Measurements from ENCODE around the gene FAM98B. TPM values are rescaled to one million over a fixed set of nuclear protein-coding genes. Genes with fewer than 3 reads are reported as not detected.
A peak's percentile ranks its signal among the peaks of the same experiment; 100 is the strongest.

The FAM98B gene
- total and polyA plus RNA-seq, 9 of the 15 experiments (the other 6 are each of a cell fraction or from before 2014, with no cell fraction given) = 3.1 to 42.0 (median 9.4) TPM

DNA sequence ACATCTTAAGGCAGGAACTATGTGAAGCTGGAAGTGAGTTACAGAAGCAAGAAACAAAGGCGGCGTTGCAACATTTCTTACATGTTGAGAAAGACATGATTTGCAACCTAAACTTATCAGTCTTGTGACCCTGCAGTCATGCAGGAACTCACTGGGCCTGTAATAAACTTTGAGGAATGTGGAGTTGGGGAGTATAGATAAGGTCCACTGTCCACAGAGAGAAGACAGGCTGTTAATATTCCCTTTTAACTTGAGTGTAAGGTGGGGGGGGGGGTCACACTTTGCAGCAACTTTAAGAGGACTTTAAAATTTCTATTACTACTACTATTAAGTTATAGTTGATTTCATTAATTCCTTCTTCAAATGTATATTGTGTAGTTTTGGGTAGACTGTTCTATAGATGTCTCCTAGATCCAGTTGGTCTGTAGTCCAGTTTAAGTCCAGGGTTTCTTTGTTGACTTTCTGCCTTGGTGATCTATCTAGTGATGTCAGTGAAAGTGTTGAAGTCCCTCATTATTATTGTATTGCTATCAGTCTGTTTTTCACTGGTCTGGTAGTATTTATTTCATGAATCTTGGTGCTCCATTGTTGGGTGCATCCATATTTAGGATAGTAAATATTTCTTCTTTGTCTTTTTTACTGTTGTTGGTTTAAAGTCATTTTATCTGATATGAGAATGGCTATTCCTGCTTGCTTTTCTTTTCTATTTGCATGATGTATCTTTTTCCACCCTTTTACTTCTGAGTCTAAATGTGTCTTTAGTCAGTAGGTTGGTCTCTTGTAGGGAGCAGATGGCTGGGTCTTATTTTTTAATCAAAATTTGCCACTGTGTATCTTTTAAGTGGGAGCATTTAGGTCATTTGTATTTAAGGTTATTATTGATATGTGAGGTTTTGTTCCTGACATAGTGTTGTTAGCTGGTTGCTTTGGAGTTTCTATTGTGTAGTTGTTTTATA, 15.6 kb upstream of the FAM98B start (continued):
- TF ChIP-seq, protein P1, sequence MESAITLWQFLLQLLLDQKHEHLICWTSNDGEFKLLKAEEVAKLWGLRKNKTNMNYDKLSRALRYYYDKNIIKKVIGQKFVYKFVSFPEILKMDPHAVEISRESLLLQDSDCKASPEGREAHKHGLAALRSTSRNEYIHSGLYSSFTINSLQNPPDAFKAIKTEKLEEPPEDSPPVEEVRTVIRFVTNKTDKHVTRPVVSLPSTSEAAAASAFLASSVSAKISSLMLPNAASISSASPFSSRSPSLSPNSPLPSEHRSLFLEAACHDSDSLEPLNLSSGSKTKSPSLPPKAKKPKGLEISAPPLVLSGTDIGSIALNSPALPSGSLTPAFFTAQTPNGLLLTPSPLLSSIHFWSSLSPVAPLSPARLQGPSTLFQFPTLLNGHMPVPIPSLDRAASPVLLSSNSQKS (CRISPR knock-in tag; IDR thresholded peaks at IDR 0.05) = no peak
- TF ChIP-seq, protein P2, sequence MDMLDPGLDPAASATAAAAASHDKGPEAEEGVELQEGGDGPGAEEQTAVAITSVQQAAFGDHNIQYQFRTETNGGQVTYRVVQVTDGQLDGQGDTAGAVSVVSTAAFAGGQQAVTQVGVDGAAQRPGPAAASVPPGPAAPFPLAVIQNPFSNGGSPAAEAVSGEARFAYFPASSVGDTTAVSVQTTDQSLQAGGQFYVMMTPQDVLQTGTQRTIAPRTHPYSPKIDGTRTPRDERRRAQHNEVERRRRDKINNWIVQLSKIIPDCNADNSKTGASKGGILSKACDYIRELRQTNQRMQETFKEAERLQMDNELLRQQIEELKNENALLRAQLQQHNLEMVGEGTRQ (CRISPR knock-in tag; IDR thresholded peaks at IDR 0.05) = no peak
- TF ChIP-seq, protein P3, sequence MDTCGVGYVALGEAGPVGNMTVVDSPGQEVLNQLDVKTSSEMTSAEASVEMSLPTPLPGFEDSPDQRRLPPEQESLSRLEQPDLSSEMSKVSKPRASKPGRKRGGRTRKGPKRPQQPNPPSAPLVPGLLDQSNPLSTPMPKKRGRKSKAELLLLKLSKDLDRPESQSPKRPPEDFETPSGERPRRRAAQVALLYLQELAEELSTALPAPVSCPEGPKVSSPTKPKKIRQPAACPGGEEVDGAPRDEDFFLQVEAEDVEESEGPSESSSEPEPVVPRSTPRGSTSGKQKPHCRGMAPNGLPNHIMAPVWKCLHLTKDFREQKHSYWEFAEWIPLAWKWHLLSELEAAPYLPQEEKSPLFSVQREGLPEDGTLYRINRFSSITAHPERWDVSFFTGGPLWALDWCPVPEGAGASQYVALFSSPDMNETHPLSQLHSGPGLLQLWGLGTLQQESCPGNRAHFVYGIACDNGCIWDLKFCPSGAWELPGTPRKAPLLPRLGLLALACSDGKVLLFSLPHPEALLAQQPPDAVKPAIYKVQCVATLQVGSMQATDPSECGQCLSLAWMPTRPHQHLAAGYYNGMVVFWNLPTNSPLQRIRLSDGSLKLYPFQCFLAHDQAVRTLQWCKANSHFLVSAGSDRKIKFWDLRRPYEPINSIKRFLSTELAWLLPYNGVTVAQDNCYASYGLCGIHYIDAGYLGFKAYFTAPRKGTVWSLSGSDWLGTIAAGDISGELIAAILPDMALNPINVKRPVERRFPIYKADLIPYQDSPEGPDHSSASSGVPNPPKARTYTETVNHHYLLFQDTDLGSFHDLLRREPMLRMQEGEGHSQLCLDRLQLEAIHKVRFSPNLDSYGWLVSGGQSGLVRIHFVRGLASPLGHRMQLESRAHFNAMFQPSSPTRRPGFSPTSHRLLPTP (IDR thresholded peaks at IDR 0.05; ENCODE audit: borderline replicate concordance, extremely low read depth, insufficient read length) = no peak
- TF ChIP-seq ZNF589 (CRISPR knock-in tag; IDR thresholded peaks at IDR 0.05; ENCODE audit: low read depth) (peak; percentile 29; the same call in 1 of the 2 replicates), CXXC5 (CRISPR knock-in tag; IDR thresholded peaks at IDR 0.05) (0 out of 2 replicates have a peak, but pooled peaks have one; percentile 29), ILF3 (IDR thresholded peaks at IDR 0.05; ENCODE audit: borderline replicate concordance) (no peak), HLTF (IDR thresholded peaks at IDR 0.05) (no peak), EP300 (IDR thresholded peaks at IDR 0.05; ENCODE audit: low read length) (peak; percentile 75), RBM34 (IDR thresholded peaks at IDR 0.05; ENCODE audit: borderline replicate concordance, insufficient read depth, low read length) (no peak), LARP7 (IDR thresholded peaks at IDR 0.05) (no peak)
- TF ChIP-seq, protein P4, sequence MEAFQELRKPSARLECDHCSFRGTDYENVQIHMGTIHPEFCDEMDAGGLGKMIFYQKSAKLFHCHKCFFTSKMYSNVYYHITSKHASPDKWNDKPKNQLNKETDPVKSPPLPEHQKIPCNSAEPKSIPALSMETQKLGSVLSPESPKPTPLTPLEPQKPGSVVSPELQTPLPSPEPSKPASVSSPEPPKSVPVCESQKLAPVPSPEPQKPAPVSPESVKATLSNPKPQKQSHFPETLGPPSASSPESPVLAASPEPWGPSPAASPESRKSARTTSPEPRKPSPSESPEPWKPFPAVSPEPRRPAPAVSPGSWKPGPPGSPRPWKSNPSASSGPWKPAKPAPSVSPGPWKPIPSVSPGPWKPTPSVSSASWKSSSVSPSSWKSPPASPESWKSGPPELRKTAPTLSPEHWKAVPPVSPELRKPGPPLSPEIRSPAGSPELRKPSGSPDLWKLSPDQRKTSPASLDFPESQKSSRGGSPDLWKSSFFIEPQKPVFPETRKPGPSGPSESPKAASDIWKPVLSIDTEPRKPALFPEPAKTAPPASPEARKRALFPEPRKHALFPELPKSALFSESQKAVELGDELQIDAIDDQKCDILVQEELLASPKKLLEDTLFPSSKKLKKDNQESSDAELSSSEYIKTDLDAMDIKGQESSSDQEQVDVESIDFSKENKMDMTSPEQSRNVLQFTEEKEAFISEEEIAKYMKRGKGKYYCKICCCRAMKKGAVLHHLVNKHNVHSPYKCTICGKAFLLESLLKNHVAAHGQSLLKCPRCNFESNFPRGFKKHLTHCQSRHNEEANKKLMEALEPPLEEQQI (IDR thresholded peaks at IDR 0.05) = peak; percentile 63; the same call in 1 of the 2 replicates
- TF ChIP-seq, protein P5, sequence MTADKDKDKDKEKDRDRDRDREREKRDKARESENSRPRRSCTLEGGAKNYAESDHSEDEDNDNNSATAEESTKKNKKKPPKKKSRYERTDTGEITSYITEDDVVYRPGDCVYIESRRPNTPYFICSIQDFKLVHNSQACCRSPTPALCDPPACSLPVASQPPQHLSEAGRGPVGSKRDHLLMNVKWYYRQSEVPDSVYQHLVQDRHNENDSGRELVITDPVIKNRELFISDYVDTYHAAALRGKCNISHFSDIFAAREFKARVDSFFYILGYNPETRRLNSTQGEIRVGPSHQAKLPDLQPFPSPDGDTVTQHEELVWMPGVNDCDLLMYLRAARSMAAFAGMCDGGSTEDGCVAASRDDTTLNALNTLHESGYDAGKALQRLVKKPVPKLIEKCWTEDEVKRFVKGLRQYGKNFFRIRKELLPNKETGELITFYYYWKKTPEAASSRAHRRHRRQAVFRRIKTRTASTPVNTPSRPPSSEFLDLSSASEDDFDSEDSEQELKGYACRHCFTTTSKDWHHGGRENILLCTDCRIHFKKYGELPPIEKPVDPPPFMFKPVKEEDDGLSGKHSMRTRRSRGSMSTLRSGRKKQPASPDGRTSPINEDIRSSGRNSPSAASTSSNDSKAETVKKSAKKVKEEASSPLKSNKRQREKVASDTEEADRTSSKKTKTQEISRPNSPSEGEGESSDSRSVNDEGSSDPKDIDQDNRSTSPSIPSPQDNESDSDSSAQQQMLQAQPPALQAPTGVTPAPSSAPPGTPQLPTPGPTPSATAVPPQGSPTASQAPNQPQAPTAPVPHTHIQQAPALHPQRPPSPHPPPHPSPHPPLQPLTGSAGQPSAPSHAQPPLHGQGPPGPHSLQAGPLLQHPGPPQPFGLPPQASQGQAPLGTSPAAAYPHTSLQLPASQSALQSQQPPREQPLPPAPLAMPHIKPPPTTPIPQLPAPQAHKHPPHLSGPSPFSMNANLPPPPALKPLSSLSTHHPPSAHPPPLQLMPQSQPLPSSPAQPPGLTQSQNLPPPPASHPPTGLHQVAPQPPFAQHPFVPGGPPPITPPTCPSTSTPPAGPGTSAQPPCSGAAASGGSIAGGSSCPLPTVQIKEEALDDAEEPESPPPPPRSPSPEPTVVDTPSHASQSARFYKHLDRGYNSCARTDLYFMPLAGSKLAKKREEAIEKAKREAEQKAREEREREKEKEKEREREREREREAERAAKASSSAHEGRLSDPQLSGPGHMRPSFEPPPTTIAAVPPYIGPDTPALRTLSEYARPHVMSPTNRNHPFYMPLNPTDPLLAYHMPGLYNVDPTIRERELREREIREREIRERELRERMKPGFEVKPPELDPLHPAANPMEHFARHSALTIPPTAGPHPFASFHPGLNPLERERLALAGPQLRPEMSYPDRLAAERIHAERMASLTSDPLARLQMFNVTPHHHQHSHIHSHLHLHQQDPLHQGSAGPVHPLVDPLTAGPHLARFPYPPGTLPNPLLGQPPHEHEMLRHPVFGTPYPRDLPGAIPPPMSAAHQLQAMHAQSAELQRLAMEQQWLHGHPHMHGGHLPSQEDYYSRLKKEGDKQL (CRISPR knock-in tag; IDR thresholded peaks at IDR 0.05; ENCODE audit: borderline replicate concordance) = no peak
